OCI-M2 (cell line): ENCODE measurements around the gene KRTAP1-5.
"Not testable (repeated sequence)": the region's sequence is repeated elsewhere in the genome, so short reads cannot be mapped to it uniquely, and the experiment has no call there.

Experiments used
- DNase-seq: peaks from one replicate; lab custom pipeline; 2025; ENCODE audit not compliant: unreplicated experiment; lab: John Stamatoyannopoulos, UW

KRTAP1-5 gene

GRCh38 chr17:41026715-41027471 lies at the start of gene KRTAP1-5:
TSS of gene KRTAP1-5 (minus strand) at chr17:41027208. CDS start at chr17:41027155, 53 bp downstream.
- no peak for DNase-seq

GRCh38 chr17:41076788-41077187 lies 49.8 kb upstream of the KRTAP1-5 start:
- no peak for DNase-seq

- no peak for DNase-seq
Measured at GRCh38 chr17:41073676-41074075, 46.7 kb upstream of the KRTAP1-5 start.

GRCh38 chr17:41071606-41072360 lies 44.8 kb upstream of the KRTAP1-5 start:
- no peak for DNase-seq

GRCh38 chr17:41069031-41069430 lies 42.0 kb upstream of the KRTAP1-5 start:
- DNase-seq = no peak

- DNase-seq = no peak
Measured at GRCh38 chr17:41067281-41067680, 40.3 kb upstream of the KRTAP1-5 start.

GRCh38 chr17:41065829-41066624 lies 39.0 kb upstream of the KRTAP1-5 start, which contains the start of gene KRTAP2-4:
TSS of gene KRTAP2-4 (minus strand) at chr17:41065879. CDS start at chr17:41065845, 34 bp downstream.
- no peak for DNase-seq

- not testable (repeated sequence) for DNase-seq
Measured at GRCh38 chr17:41065016-41065689, 38.1 kb upstream of the KRTAP1-5 start.

GRCh38 chr17:41064301-41064700 lies 37.3 kb upstream of the KRTAP1-5 start:
- no peak for DNase-seq

GRCh38 chr17:41063449-41063848 lies 36.4 kb upstream of the KRTAP1-5 start:
- DNase-seq = no peak

GRCh38 chr17:41061964-41062363 lies 35.0 kb upstream of the KRTAP1-5 start:
- no peak for DNase-seq

GRCh38 chr17:41060052-41060604 lies 33.1 kb upstream of the KRTAP1-5 start, which contains the start of gene KRTAP2-3:
TSS of gene KRTAP2-3 (minus strand) at chr17:41060114. CDS start at chr17:41060050, 64 bp downstream.
- no peak for DNase-seq

GRCh38 chr17:41059276-41060051 lies 32.5 kb upstream of the KRTAP1-5 start:
- DNase-seq = not testable (repeated sequence)

GRCh38 chr17:41058741-41059140 lies 31.7 kb upstream of the KRTAP1-5 start:
- no peak for DNase-seq

- DNase-seq = no peak
Measured at GRCh38 chr17:41057547-41057946, 30.5 kb upstream of the KRTAP1-5 start.

GRCh38 chr17:41055130-41055529 lies 28.1 kb upstream of the KRTAP1-5 start, which contains the start of gene KRTAP2-2:
TSS of gene KRTAP2-2 (minus strand) at chr17:41055230. CDS start at chr17:41055211, 19 bp downstream.
- DNase-seq = not testable (repeated sequence)

GRCh38 chr17:41054556-41054955 lies 27.5 kb upstream of the KRTAP1-5 start:
- DNase-seq = not testable (repeated sequence)

GRCh38 chr17:41054025-41054424 lies 27.0 kb upstream of the KRTAP1-5 start:
- DNase-seq = no peak

GRCh38 chr17:41052566-41052965 lies 25.6 kb upstream of the KRTAP1-5 start:
- no peak for DNase-seq
